Left ventricle myocardium inferior (tissue), 1 donor: Measurements from ENCODE around the gene SENP1. TPM values are rescaled to one million over a fixed set of nuclear protein-coding genes. Genes with fewer than 3 reads are reported as not detected.

ENCODE experiments used
- DNase-seq: peaks from one replicate; pipeline ENCODE4 v3.0.0-alpha.2; 2020
- H3K27ac ChIP-seq: fragments of 200-600 bp; replicated peaks from 2 replicates; pipeline ENCODE4 v1.8.0; 2021
- H3K27me3 ChIP-seq: fragments of 200-600 bp; 2 replicates; pipeline ENCODE4 v1.8.0; 2021; ENCODE audit warnings: low read depth
- H3K36me3 ChIP-seq: fragments of 200-600 bp; 2 replicates; pipeline ENCODE4 v1.8.0; 2021
- H3K4me1 ChIP-seq: fragments of 200-600 bp; 2 replicates; pipeline ENCODE4 v1.8.0; 2021
- H3K4me3 ChIP-seq: fragments of 200-600 bp; 2 replicates; pipeline ENCODE4 v1.8.0; 2021; ENCODE audit warnings: mild to moderate bottlenecking, moderate library complexity
- H3K9me3 ChIP-seq: fragments of 200-600 bp; replicated peaks from 2 replicates; pipeline ENCODE4 v1.8.0; 2021
- intact Hi-C: fragments of 100-400 bp; cut with micrococcal nuclease; formaldehyde crosslinking; loops from one replicate; pipeline ENCODE4 v1.11.0; 2022
- total RNA-seq: library from RNA; stranded (reverse); fragmentation: NEBNext Ultra II Directional; extraction: Animal tissue kit (Norgen Biotek cat#: 25700); gene quantifications from one replicate; pipeline ENCODE4 v1.2.1, GENCODE V29; 2021
- TF ChIP-seq, protein P1 (sequence below): fragments of 200-600 bp; IDR thresholded peaks from 2 replicates; pipeline ENCODE4 v1.8.0; 2021; ENCODE audit warnings: antibody characterized with exemption, mild to moderate bottlenecking, borderline replicate concordance
- donor health status: DM: no; HTN: yes; CAD: no; lungs with severe emphysema.

The SENP1 gene
- total RNA-seq, 1 donor from 2014 or later: 5.3 TPM

GRCh38 chr12:48036818-48037217 is 69.1 kb downstream of the SENP1 start:
- DNase-seq: no peak
- H3K27ac ChIP-seq: no peak overlapping the region
- H3K4me1 ChIP-seq: no peaks in the 10 kb centered on the region
- no peaks in the 10 kb centered on the region for H3K9me3 ChIP-seq
- H3K4me3 ChIP-seq: no peak overlapping the region
- intact Hi-C loops: no loop called here
- H3K36me3 ChIP-seq: no peaks in the 10 kb centered on the region
- TF ChIP-seq, protein P1, sequence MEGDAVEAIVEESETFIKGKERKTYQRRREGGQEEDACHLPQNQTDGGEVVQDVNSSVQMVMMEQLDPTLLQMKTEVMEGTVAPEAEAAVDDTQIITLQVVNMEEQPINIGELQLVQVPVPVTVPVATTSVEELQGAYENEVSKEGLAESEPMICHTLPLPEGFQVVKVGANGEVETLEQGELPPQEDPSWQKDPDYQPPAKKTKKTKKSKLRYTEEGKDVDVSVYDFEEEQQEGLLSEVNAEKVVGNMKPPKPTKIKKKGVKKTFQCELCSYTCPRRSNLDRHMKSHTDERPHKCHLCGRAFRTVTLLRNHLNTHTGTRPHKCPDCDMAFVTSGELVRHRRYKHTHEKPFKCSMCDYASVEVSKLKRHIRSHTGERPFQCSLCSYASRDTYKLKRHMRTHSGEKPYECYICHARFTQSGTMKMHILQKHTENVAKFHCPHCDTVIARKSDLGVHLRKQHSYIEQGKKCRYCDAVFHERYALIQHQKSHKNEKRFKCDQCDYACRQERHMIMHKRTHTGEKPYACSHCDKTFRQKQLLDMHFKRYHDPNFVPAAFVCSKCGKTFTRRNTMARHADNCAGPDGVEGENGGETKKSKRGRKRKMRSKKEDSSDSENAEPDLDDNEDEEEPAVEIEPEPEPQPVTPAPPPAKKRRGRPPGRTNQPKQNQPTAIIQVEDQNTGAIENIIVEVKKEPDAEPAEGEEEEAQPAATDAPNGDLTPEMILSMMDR: no peak
- no peaks in the 10 kb centered on the region for H3K27me3 ChIP-seq

DNA sequence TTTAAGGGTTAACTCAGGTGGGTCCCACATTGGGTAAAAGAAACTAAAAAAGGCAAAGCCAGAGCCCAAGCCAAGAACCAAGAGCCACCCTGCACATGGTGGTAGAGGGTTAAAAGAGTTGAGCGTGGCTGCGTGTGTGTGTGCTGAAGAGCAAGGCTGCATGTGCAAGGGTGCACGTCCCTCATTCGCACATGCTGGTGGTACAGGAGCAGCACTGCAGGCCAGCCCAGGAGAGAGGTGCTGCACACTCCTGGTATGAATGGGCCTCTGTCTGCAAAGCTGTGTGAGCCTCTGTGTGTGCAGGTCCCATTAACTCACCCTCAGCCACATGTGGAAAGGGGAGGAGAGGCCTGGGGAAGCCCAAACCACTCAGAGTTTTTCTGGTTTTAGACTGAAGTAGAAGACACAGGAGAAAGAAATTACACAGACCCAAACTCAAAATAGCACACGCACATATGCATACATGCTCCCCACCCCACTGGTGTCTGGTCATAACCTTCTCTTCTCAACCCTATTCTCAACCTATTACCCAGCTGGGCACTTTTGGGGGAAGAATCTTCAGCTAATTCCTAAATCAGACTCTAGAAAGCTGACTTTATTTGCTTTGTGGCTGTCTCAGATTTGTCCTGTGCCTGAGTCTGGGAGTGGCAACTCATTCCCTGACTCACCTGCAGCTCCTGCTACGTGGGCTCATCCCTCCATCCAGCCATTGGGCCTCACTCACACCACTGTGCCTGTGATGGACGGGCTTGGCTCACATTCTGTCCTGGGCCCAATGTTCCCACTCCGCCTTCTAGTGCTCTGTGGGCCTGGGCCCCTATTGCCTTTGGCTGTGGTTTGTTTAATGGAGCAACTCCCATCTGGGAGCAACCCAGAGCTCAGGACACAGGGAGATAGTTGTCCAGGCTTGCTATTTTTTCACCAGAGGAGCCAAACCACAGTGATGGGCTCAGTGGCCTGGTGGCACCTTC is 70.8 kb downstream of the SENP1 start:
- no peaks in the 10 kb centered on the region for H3K36me3 ChIP-seq
- no peaks in the 10 kb centered on the region for H3K27me3 ChIP-seq
- H3K27ac ChIP-seq: no peak overlapping the region
- intact Hi-C loops: no loop called here
- no peak overlapping the region for H3K4me3 ChIP-seq
- H3K9me3 ChIP-seq: no peaks in the 10 kb centered on the region
- H3K4me1 ChIP-seq: peaks cover 6% of the 10 kb centered on the region
- no peak for DNase-seq
- TF ChIP-seq, protein P1: no peak

GRCh38 chr12:48033451-48033850 is 72.4 kb downstream of the SENP1 start:
- H3K4me3 ChIP-seq: no peak overlapping the region
- DNase-seq: no peak
- H3K9me3 ChIP-seq: no peaks in the 10 kb centered on the region
- intact Hi-C loops: no loop called here
- no peak overlapping the region for H3K27ac ChIP-seq
- TF ChIP-seq, protein P1: no peak
- H3K36me3 ChIP-seq: no peaks in the 10 kb centered on the region
- peaks cover 19% of the 10 kb centered on the region for H3K4me1 ChIP-seq
- H3K27me3 ChIP-seq: no peaks in the 10 kb centered on the region

- TF ChIP-seq, protein P1: no peak
- Histone ChIP-seq H3K4me1 (peaks cover 21% of the 10 kb centered on the region), H3K4me3 (no peak overlapping the region)
Measured at GRCh38 chr12:48032597-48032996, 73.3 kb downstream of the SENP1 start.

GRCh38 chr12:48031135-48031960 is 74.5 kb downstream of the SENP1 start:
- intact Hi-C loops: no loop called here
- Histone ChIP-seq H3K27me3 (peaks cover 7% of the 10 kb centered on the region), H3K9me3 (no peaks in the 10 kb centered on the region), H3K36me3 (no peaks in the 10 kb centered on the region), H3K4me3 (no peak overlapping the region), H3K4me1 (peaks cover 21% of the 10 kb centered on the region), H3K27ac (no peak overlapping the region)
- TF ChIP-seq, protein P1: no peak
- DNase-seq: no peak

More at GRCh38 chr12:48032597-48032996, 73.3 kb downstream of the SENP1 start:
- intact Hi-C loops: no loop called here
- H3K27ac ChIP-seq: no peak overlapping the region
- DNase-seq: no peak
- no peaks in the 10 kb centered on the region for H3K36me3 ChIP-seq
- no peaks in the 10 kb centered on the region for H3K27me3 ChIP-seq
- no peaks in the 10 kb centered on the region for H3K9me3 ChIP-seq
